Measurements from ENCODE around the gene CDC42BPB. TPM values are rescaled to one million over a fixed set of nuclear protein-coding genes. Genes with fewer than 3 reads are reported as not detected.

CDC42BPB gene
- total RNA-seq, 1 experiment from 2014 or later, result 84.4 TPM

- intact Hi-C loops (cut with micrococcal nuclease; ENCODE audit: unreplicated experiment), result no loop called here
- no peak for DNase-seq (ENCODE audit: low read depth, low spot score)
- H3K4me1 ChIP-seq (ENCODE audit: control insufficient read depth, insufficient read depth, low read length), result no peaks in the 10 kb centered on the region
- no peaks in the 10 kb centered on the region; the same call in 1 of the 2 replicates for H3K36me3 ChIP-seq (ENCODE audit: control insufficient read depth, insufficient read depth, low read length)
- BruUV-seq (replicated peaks), result no TSS peak
- no peak for ATAC-seq
- ChIA-PET CTCF (interaction anchor here (0.5 kb wide), 1 partner anchor 395 kb away, joined by 4 read pairs; no protein-coding TSS in a partner anchor), POLR2A (no interaction called here)
- H3K27ac ChIP-seq (ENCODE audit: low read length), result no peak overlapping the region
- H3K9me3 ChIP-seq (ENCODE audit: control insufficient read depth, insufficient read depth, low read depth, low read length), result no peaks in the 10 kb centered on the region
- in situ Hi-C loops (cut with HindIII; ENCODE audit: low pct_unique_long_range_greater_than_20kb, low sequenced_read_pairs), result no loop called here
- TF ChIP-seq, protein P1, sequence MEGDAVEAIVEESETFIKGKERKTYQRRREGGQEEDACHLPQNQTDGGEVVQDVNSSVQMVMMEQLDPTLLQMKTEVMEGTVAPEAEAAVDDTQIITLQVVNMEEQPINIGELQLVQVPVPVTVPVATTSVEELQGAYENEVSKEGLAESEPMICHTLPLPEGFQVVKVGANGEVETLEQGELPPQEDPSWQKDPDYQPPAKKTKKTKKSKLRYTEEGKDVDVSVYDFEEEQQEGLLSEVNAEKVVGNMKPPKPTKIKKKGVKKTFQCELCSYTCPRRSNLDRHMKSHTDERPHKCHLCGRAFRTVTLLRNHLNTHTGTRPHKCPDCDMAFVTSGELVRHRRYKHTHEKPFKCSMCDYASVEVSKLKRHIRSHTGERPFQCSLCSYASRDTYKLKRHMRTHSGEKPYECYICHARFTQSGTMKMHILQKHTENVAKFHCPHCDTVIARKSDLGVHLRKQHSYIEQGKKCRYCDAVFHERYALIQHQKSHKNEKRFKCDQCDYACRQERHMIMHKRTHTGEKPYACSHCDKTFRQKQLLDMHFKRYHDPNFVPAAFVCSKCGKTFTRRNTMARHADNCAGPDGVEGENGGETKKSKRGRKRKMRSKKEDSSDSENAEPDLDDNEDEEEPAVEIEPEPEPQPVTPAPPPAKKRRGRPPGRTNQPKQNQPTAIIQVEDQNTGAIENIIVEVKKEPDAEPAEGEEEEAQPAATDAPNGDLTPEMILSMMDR (IDR thresholded peaks at IDR 0.05), result no peak
- no peak for TF ChIP-seq SIN3A (IDR thresholded peaks at IDR 0.05; ENCODE audit: borderline replicate concordance, insufficient read depth, low read depth, low read length)
- TF ChIP-seq, protein P2, sequence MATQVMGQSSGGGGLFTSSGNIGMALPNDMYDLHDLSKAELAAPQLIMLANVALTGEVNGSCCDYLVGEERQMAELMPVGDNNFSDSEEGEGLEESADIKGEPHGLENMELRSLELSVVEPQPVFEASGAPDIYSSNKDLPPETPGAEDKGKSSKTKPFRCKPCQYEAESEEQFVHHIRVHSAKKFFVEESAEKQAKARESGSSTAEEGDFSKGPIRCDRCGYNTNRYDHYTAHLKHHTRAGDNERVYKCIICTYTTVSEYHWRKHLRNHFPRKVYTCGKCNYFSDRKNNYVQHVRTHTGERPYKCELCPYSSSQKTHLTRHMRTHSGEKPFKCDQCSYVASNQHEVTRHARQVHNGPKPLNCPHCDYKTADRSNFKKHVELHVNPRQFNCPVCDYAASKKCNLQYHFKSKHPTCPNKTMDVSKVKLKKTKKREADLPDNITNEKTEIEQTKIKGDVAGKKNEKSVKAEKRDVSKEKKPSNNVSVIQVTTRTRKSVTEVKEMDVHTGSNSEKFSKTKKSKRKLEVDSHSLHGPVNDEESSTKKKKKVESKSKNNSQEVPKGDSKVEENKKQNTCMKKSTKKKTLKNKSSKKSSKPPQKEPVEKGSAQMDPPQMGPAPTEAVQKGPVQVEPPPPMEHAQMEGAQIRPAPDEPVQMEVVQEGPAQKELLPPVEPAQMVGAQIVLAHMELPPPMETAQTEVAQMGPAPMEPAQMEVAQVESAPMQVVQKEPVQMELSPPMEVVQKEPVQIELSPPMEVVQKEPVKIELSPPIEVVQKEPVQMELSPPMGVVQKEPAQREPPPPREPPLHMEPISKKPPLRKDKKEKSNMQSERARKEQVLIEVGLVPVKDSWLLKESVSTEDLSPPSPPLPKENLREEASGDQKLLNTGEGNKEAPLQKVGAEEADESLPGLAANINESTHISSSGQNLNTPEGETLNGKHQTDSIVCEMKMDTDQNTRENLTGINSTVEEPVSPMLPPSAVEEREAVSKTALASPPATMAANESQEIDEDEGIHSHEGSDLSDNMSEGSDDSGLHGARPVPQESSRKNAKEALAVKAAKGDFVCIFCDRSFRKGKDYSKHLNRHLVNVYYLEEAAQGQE (IDR thresholded peaks at IDR 0.05; ENCODE audit: insufficient read depth in 1 of 2, low read depth in 2 of 2, low read length in 1 of 2), result no peak
- no peak for TF ChIP-seq POLR2AphosphoS5 (IDR thresholded peaks at IDR 0.05; ENCODE audit: low read depth, low read length)
- TF ChIP-seq TCF7L2 (IDR thresholded peaks at IDR 0.05; ENCODE audit: low read depth, low read length), result no peak
- no peak overlapping the region for H3K4me3 ChIP-seq (ENCODE audit: low read depth in 2 of 2, low read length in 2 of 2)
- H3K27me3 ChIP-seq (ENCODE audit: control insufficient read depth, insufficient read depth, low read length), result no peaks in the 10 kb centered on the region
These were observed 154.0 kb downstream of the CDC42BPB start for GRCh38 chr14:102903248-102903888.

DNA sequence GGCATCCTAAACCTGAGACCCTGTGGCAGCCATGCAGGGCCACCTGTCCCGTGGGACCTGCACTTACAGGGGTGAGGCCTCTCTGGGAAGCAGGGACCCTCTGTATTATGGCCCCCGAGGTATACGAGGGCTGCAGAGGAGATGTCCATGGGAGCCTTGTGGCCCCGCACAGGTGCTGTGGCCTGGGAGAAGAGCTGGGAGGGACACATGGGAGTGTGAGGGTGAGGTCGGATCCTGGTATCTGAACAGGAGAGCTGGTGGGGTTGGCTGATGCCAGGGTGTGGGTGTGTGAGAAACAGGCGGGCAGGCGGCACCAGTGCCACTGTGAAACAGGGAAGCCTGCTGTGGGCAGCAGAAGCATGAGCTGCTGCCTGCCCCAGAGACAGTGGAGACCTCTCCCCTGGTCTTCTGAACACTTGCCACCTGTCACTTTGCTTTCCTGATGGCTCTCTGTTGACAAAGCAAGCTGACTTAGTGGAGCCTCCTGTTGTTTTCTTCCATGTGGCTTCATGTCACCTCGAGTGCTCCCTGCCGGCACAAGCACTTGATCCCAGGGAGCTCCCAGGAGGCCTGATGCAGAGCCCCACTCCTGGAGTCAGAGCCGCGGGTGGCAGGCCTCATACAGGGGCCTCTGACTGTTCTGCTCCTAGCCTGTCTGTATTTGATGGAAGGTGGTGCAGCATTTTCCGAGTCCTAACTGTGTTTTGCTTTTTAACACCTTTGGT is 154.7 kb downstream of the CDC42BPB start:
- H3K27me3 ChIP-seq (ENCODE audit: control insufficient read depth, insufficient read depth, low read length), result no peaks in the 10 kb centered on the region
- no peaks in the 10 kb centered on the region; the same call in 1 of the 2 replicates for H3K36me3 ChIP-seq (ENCODE audit: control insufficient read depth, insufficient read depth, low read length)
- intact Hi-C loops (cut with micrococcal nuclease; ENCODE audit: unreplicated experiment) (no loop called here), in situ Hi-C loops (cut with HindIII; ENCODE audit: low pct_unique_long_range_greater_than_20kb, low sequenced_read_pairs) (no loop called here)
- CTCF ChIA-PET, result no interaction called here
- no TSS peak for BruUV-seq (replicated peaks)
- POLR2A ChIA-PET, result no interaction called here
- H3K27ac ChIP-seq (ENCODE audit: low read length), result no peak overlapping the region
- no peak overlapping the region for H3K4me3 ChIP-seq (ENCODE audit: low read depth in 2 of 2, low read length in 2 of 2)
- H3K9me3 ChIP-seq (ENCODE audit: control insufficient read depth, insufficient read depth, low read depth, low read length), result no peaks in the 10 kb centered on the region
- H3K4me1 ChIP-seq (ENCODE audit: control insufficient read depth, insufficient read depth, low read length), result no peaks in the 10 kb centered on the region
- ATAC-seq (no peak), DNase-seq (ENCODE audit: low read depth, low spot score) (no peak)
- TF ChIP-seq SIN3A (IDR thresholded peaks at IDR 0.05; ENCODE audit: borderline replicate concordance, insufficient read depth, low read depth, low read length), result no peak
- no peak for TF ChIP-seq POLR2AphosphoS5 (IDR thresholded peaks at IDR 0.05; ENCODE audit: low read depth, low read length)
- TF ChIP-seq, protein P1 (IDR thresholded peaks at IDR 0.05), result no peak
- TF ChIP-seq TCF7L2 (IDR thresholded peaks at IDR 0.05; ENCODE audit: low read depth, low read length), result no peak
- TF ChIP-seq, protein P2 (IDR thresholded peaks at IDR 0.05; ENCODE audit: insufficient read depth in 1 of 2, low read depth in 2 of 2, low read length in 1 of 2), result no peak

Measured in Panc1 (cell line).